ENCODE results near the gene MAPK12. TPM values are rescaled to one million over a fixed set of nuclear protein-coding genes. Genes with fewer than 3 reads are reported as not detected.

Gene MAPK12
- total RNA-seq, 4 donors from 2014 or later, result 1.2 to 37.1 (median 5.4) TPM

DNA sequence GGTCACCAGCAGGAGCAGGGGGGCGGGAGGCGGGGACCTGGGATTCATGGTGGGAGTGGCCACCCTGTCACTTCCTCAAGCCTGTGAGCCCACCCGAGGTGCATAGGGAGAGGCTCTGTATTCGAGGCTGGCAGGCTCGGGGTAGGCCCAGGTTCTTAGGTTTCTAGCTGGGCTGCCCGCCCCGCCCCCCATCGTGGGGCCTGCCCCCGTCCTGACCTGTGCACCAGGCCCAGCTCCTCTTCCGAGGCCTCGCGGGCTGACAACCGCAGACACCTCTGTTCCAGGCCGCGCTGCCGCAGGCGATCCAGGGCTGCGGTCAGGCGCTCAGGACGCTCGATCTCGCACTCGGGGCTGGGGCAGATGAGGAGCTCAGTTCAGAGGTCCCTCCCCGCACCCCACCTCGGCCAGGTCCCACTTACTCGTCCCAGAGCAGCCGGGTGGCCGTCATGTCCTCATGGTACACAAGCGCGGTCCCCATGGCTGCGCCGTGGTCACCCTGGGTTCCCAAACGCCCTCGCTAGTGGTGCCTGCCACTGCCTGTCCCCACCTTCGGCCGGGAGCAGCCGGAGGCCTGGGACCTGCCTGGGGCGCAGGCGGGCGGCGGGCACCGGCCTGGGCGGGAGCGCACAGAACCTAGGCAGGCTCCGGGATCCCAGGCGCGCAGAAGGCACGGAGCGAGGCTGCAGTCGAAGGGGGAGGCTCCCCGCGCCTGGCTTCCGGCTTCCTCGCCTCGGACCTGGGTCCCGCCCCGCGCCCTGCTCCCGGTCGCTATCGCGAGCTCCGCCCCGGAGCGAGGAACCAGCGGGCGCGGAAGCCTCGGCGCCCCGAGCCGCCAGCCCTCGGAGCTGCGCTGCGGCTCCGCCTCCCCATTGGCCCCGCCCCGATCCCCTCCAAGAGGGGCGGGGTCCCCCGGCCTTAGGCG is 10.7 kb downstream of the MAPK12 start, which contains the start of gene HDAC10:
TSS of gene HDAC10 (minus strand) at position 711 of the 922 bp plus-strand sequence. CDS start at position 478, 233 bp downstream.
- H3K27ac ChIP-seq, result peak within 1 kb of the TSS; percentile 56 to 82 (median 70)
- H3K36me3 ChIP-seq, result peaks cover 0 to 13% (median 0%) of the 10 kb centered on the region in 3 donors
- peak within 1 kb of the TSS; percentile 58 to 87 (median 71) for H3K4me3 ChIP-seq
- no peaks in the 10 kb centered on the region for H3K27me3 ChIP-seq
- H3K9me3 ChIP-seq, result no peaks in the 10 kb centered on the region
- DNase-seq, result peak; percentile 80 to 93 (median 92)
- peaks cover 9 to 52% (median 30%) of the 10 kb centered on the region in 4 donors for H3K4me1 ChIP-seq
- TF ChIP-seq POLR2A (IDR thresholded peaks at IDR 0.05) (peak; percentile 23 to 51), CTCF (IDR thresholded peaks at IDR 0.05) (no peak)

DNA sequence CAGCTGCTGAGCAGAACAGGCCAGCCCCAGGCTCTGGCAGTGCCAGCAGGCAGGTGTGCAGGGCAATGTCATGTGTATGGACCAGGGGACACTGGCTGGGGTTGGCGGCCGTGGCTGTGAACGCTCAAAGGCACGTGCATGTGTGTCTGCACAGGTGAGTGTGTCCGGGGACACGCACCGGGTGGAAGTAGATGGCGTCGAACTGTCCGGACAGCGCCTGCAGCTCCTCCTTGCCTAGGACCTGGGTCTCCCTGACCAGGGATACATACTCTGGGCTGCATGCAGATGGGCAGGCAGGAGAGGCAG is 11.3 kb downstream of the MAPK12 start:
- Histone ChIP-seq H3K27ac (peak overlapping the region in 2 of 4 donors; percentile 70 to 82), H3K27me3 (no peaks in the 10 kb centered on the region), H3K9me3 (no peaks in the 10 kb centered on the region), H3K36me3 (peaks cover 0 to 13% (median 0%) of the 10 kb centered on the region in 3 donors), H3K4me1 (peaks cover 9 to 58% (median 35%) of the 10 kb centered on the region in 4 donors), H3K4me3 (peak overlapping the region; percentile 58 to 87 (median 71))
- DNase-seq, result no peak
- no peak for TF ChIP-seq CTCF (IDR thresholded peaks at IDR 0.05)
- TF ChIP-seq POLR2A (IDR thresholded peaks at IDR 0.05), result no peak

DNA sequence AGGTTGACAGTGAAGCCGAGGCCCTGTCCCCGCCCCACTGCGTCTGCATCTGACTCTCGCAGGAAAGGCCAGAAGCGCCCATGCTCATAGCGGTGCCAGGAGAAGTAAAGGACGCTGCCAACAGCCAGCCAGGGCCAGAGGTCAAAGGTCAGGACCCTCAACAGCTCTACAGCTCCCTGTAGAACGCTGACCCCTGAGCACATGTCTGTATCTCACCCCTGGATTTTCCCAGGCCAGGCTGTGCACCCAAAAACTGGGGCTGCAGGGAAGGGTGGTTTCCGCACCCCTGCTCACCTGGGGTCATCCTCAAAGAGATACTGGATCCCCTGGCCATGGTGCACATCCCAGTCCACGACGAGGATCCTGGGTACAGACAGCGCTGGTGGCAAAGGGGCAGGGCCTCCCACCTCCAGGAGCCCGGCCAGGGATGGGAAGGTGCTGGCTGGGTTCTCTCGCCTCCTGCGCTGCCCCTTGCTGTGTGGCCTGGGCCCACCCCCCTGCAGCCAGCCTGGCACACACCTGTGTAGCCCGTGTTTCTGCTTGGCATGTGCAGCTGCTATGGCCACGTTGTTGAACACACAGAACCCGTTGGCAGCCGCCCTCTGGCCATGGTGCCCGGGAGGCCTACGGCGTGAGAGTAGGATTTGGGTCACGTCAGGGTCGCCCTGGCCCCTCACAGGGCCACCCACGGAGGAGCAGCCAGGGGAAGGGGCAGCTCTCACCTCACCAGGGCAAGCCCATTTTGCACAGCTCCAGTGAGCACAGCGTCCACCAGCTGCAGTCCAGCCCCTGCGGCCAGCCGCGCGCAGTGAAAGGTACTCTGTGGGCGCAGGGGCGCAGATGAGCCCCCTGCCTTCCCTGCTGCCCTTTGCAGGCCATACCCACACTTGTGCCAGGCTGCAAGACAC is 11.9 kb downstream of the MAPK12 start:
- no peak for DNase-seq
- TF ChIP-seq POLR2A (IDR thresholded peaks at IDR 0.05) (no peak), CTCF (IDR thresholded peaks at IDR 0.05) (no peak)
- Histone ChIP-seq H3K9me3 (no peaks in the 10 kb centered on the region), H3K4me1 (peaks cover 9 to 58% (median 35%) of the 10 kb centered on the region in 4 donors), H3K27me3 (no peaks in the 10 kb centered on the region), H3K4me3 (peak overlapping the region in 2 of 4 donors; percentile 74 to 87), H3K27ac (no peak overlapping the region), H3K36me3 (peaks cover 0 to 13% (median 0%) of the 10 kb centered on the region in 3 donors)

DNA sequence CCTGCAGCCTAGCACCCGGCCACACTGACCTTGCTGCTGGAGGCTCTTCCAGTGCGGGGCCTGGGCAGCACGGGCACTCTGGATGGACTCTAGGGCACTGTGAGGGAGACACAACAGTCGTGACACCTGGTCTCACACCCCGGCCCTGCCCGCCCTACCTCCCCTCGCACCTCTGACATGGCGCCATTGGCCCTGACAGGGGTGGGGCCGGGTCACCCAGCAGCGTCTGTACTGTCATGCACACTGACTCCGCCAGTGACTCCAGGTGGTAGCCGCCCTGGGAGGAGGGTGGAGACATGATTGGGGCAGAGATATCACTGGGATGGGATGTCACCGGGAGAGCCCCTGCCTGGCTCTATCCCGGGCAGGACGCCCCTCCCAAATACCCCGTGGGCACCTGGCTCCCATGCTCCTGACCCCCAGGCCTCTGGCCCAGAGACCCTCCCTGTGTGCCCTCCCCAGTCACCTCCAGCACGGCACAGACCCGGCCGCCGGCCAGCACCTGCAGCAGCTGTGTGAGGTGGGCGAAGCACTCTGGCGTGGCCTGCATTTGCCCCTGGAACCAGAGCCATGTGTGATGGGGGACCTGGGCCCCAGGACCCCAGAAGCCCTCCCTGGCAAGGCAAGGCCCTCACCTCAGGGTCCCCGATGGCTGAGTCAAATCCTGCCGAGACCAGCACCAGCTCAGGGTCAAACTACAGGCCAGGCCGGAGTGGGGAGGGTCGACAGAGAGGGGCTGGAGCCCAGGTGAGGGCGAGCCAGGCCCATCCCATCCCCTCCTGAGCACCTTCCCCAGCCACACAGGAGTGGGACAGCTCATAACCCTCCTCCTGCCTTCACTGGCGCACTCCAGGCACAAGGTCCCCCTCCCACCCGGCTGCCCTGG is 13.0 kb downstream of the MAPK12 start:
- Histone ChIP-seq H3K36me3 (peaks cover 0 to 13% (median 0%) of the 10 kb centered on the region in 3 donors), H3K4me1 (peaks cover 9 to 61% (median 35%) of the 10 kb centered on the region in 4 donors), H3K9me3 (no peaks in the 10 kb centered on the region), H3K4me3 (no peak overlapping the region), H3K27ac (peak overlapping the region in 2 of 4 donors; percentile 11 to 25), H3K27me3 (no peaks in the 10 kb centered on the region)
- TF ChIP-seq CTCF (IDR thresholded peaks at IDR 0.05), result no peak
- no peak for TF ChIP-seq POLR2A (IDR thresholded peaks at IDR 0.05)
- DNase-seq, result no peak

All from Peyer's patch (tissue), 4 donors.